LHCN-M2 (cell line): ENCODE data around the gene MUC4. TPM values are rescaled to one million over a fixed set of nuclear protein-coding genes. Genes with fewer than 3 reads are reported as not detected.

ENCODE experiments used
- DNase-seq: peaks from one replicate; pipeline ENCODE4 v3.0.0-alpha.2; 2012; ENCODE audit warnings: low read depth
- polyA plus RNA-seq: library from polyadenylated mRNA; unstranded; fragments of >200 nt; gene quantifications from one replicate; pipeline ENCODE4 v1.2.1, GENCODE V29; 2012; ENCODE audit warnings: missing spikeins
- total RNA-seq: library from RNA; depleted of rRNA; stranded (reverse); fragments of >200 nt; gene quantifications from 2 replicates; pipeline ENCODE4 v1.2.3, GENCODE V29; 2014; rRNA removed

MUC4 gene
- not detected in 2 replicates for total RNA-seq
- polyA plus RNA-seq = not detected

- no peak for DNase-seq
These were observed at the start of gene MUC4 for GRCh38 chr3:195811756-195812155. Gene MUC4 (minus strand): TSS chr3:195811929. CDS start chr3:195811817, 112 bp downstream.

- DNase-seq = no peak
These were observed 48.7 kb upstream of the MUC4 start for GRCh38 chr3:195860456-195860855.

GRCh38 chr3:195859846-195860411, 48.2 kb upstream of the MUC4 start:
- DNase-seq = no peak

- DNase-seq = peak; percentile 38
These were observed 47.5 kb upstream of the MUC4 start for GRCh38 chr3:195859061-195859845.

GRCh38 chr3:195856410-195857084, 44.8 kb upstream of the MUC4 start:
- DNase-seq = no peak

GRCh38 chr3:195855471-195856409, 44.0 kb upstream of the MUC4 start:
- DNase-seq = no peak

GRCh38 chr3:195854628-195855294, 43.0 kb upstream of the MUC4 start:
- DNase-seq = no peak

GRCh38 chr3:195853996-195854395, 42.3 kb upstream of the MUC4 start:
- no peak for DNase-seq

- DNase-seq = no peak
These were observed 41.3 kb upstream of the MUC4 start for GRCh38 chr3:195853036-195853435.

- peak; percentile 87 for DNase-seq
These were observed 39.3 kb upstream of the MUC4 start for GRCh38 chr3:195850857-195851543.

- DNase-seq = no peak
These were observed 37.8 kb upstream of the MUC4 start for GRCh38 chr3:195849322-195850074.

GRCh38 chr3:195847055-195847950, 35.6 kb upstream of the MUC4 start:
- peak; percentile 61 for DNase-seq

- no peak for DNase-seq
These were observed 33.8 kb upstream of the MUC4 start for GRCh38 chr3:195845483-195845882.

- DNase-seq = no peak
These were observed 33.0 kb upstream of the MUC4 start for GRCh38 chr3:195844671-195845218.

- no peak for DNase-seq
These were observed 27.7 kb upstream of the MUC4 start for GRCh38 chr3:195839260-195840010.

- no peak for DNase-seq
These were observed 27.0 kb upstream of the MUC4 start for GRCh38 chr3:195838714-195839113.

GRCh38 chr3:195836476-195837135, 24.9 kb upstream of the MUC4 start:
- DNase-seq = no peak
